HepG2 (cell line): ENCODE results near the gene DGAT2. TPM values are rescaled to one million over a fixed set of nuclear protein-coding genes. Genes with fewer than 3 reads are reported as not detected.
A peak's percentile ranks its signal among the peaks of the same experiment; 100 is the strongest.

Experiments
- EED ChIP-seq: sonication (generic); formaldehyde crosslinking; IDR thresholded peaks from 2 replicates; pipeline ENCODE4 v1.5.0; 2020; ENCODE audit warnings: mild to moderate bottlenecking, missing genetic modification reagents
- HOXA3 ChIP-seq: sonication (generic); formaldehyde crosslinking; IDR thresholded peaks from 2 replicates; pipeline ENCODE4 v1.5.0; 2020; ENCODE audit warnings: missing genetic modification reagents
- KLF6 ChIP-seq: IDR thresholded peaks from 2 replicates; pipeline ENCODE4 v1.8.0; 2016; ENCODE audit warnings: missing biosample characterization, missing genetic modification reagents
- NFATC3 ChIP-seq: sonication (generic); formaldehyde crosslinking; IDR thresholded peaks from 2 replicates; pipeline ENCODE4 v1.5.1; 2020; ENCODE audit warnings: mild to moderate bottlenecking, missing genetic modification reagents
- NR2F2 ChIP-seq: IDR thresholded peaks from 2 replicates; pipeline ENCODE4 v1.6.1; 2012; ENCODE audit warnings: low read depth, inconsistent platforms, borderline replicate concordance
- PHF8 ChIP-seq: sonication (generic); formaldehyde crosslinking; IDR thresholded peaks from 2 replicates; pipeline ENCODE4 v1.5.0; 2020; ENCODE audit warnings: missing genetic modification reagents
- RCOR2 ChIP-seq: IDR thresholded peaks from 2 replicates; pipeline ENCODE4 v1.6.1; 2016; ENCODE audit warnings: missing biosample characterization, missing genetic modification reagents
- XBP1 ChIP-seq: sonication (generic); formaldehyde crosslinking; IDR thresholded peaks from 2 replicates; pipeline ENCODE4 v1.5.0; 2020; ENCODE audit warnings: missing genetic modification reagents
- XRCC5 ChIP-seq: fragments of 200-400 bp; formaldehyde crosslinking; optimal IDR thresholded peaks from 2 replicates; pipeline ENCODE3; 2017; ENCODE audit warnings: mild to moderate bottlenecking, low read length
- ZBTB20 ChIP-seq: sonication (generic); formaldehyde crosslinking; IDR thresholded peaks from 2 replicates; pipeline ENCODE4 v1.8.1; 2023; ENCODE audit warnings: missing genetic modification reagents, low read depth, mild to moderate bottlenecking, borderline replicate concordance
- ZBTB21 ChIP-seq: sonication (generic); formaldehyde crosslinking; IDR thresholded peaks from 2 replicates; pipeline ENCODE4 v1.4.0; 2020; ENCODE audit warnings: missing genetic modification reagents
- ZFP82 ChIP-seq: sonication (generic); formaldehyde crosslinking; IDR thresholded peaks from 2 replicates; pipeline ENCODE4 v1.5.1; 2020; ENCODE audit warnings: mild to moderate bottlenecking, missing genetic modification reagents, borderline replicate concordance
- ZFX ChIP-seq: sonication (generic); formaldehyde crosslinking; IDR thresholded peaks from 2 replicates; pipeline ENCODE4 v1.4.0; 2020; ENCODE audit warnings: mild to moderate bottlenecking, low read depth, missing genetic modification reagents, moderate library complexity
- ZNF17 ChIP-seq: sonication (generic); formaldehyde crosslinking; IDR thresholded peaks from 2 replicates; pipeline ENCODE4 v1.5.0; 2020; ENCODE audit warnings: mild to moderate bottlenecking, missing genetic modification reagents
- ZNF333 ChIP-seq: sonication (generic); formaldehyde crosslinking; IDR thresholded peaks from 2 replicates; pipeline ENCODE4 v1.4.0; 2020; ENCODE audit warnings: mild to moderate bottlenecking, missing genetic modification reagents, borderline replicate concordance
- polyA plus RNA-seq, 8 experiments: library from polyadenylated mRNA; depleted of rRNA in 3 of 8; stranded (reverse) in 7 of 8; unstranded in 1 of 8; fragments of >200 nt; fragmentation: Illumina TruSeq in 4 of 8; extraction: Trizol in 4 of 8; gene quantifications; 2 replicates each; pipeline versions ENCODE4 v1.2.1 to v1.2.3, GENCODE V29; 2011 to 2016; ENCODE audit warnings: low read depth in 4 of 8, missing spikeins in 1 of 8, mixed read lengths in 1 of 8; ENCODE audit not compliant: insufficient read depth in 1 of 8
- total RNA-seq, 5 experiments: library from RNA; depleted of rRNA; stranded (reverse); fragments of >200 nt; fragmentation: Illumina TruSeq; extraction: Trizol; gene quantifications; 2 replicates each; pipeline ENCODE4 v1.2.3, GENCODE V29; 2016; ENCODE audit warnings: low read depth in 1 of 5
- TF ChIP-seq, protein P1 (sequence below): IDR thresholded peaks from 2 replicates; pipeline ENCODE4 v1.6.1; 2016; ENCODE audit warnings: mild to moderate bottlenecking
- TF ChIP-seq, protein P2 (sequence below): sonication (generic); formaldehyde crosslinking; IDR thresholded peaks from 2 replicates; pipeline ENCODE4 v1.5.0; 2020; ENCODE audit warnings: missing genetic modification reagents
- TF ChIP-seq, protein P3 (sequence below): sonication (generic); formaldehyde crosslinking; IDR thresholded peaks from 2 replicates; pipeline ENCODE4 v1.4.0; 2020; ENCODE audit warnings: mild to moderate bottlenecking, missing genetic modification reagents
- TF ChIP-seq, protein P4 (sequence below): IDR thresholded peaks from 2 replicates; pipeline ENCODE4 v1.6.1; 2012; ENCODE audit warnings: low read length, improper control_type of control experiment
- TF ChIP-seq, protein P5 (sequence below): sonication (generic); formaldehyde crosslinking; IDR thresholded peaks from 2 replicates; pipeline ENCODE4 v1.5.1; 2020; ENCODE audit warnings: missing genetic modification reagents, mild to moderate bottlenecking, borderline replicate concordance

DGAT2 gene
- total and polyA plus RNA-seq, 2 of the 13 experiments (the other 11 are each of a cell fraction or from before 2014, with no cell fraction given), result 39.0 to 65.6 TPM

DNA sequence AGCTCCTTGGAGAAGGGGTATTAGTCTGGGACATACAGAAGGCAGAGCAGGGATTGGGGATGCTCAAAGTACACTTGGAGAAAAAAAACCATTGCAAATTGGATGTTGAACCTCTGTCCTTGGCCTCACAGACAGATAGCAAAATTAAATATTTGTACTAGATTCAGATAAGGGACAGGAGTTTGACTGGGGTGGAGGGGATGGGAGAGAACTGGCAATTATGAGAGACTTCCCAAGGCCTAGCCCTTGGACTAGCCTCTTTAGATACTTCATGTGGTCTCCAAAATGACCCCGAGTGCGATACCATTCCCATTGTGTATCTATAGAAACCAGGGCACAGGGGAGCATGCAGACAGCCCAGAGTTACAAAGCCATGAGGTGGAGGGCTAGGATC is 15.5 kb downstream of the DGAT2 start (continued):
- peak; percentile 74; the same call in 1 of the 2 replicates for TF ChIP-seq ZBTB20 (CRISPR knock-in tag)
- TF ChIP-seq NR2F2, result peak; percentile 93
- TF ChIP-seq ZBTB21, result no peak
- TF ChIP-seq, protein P1, sequence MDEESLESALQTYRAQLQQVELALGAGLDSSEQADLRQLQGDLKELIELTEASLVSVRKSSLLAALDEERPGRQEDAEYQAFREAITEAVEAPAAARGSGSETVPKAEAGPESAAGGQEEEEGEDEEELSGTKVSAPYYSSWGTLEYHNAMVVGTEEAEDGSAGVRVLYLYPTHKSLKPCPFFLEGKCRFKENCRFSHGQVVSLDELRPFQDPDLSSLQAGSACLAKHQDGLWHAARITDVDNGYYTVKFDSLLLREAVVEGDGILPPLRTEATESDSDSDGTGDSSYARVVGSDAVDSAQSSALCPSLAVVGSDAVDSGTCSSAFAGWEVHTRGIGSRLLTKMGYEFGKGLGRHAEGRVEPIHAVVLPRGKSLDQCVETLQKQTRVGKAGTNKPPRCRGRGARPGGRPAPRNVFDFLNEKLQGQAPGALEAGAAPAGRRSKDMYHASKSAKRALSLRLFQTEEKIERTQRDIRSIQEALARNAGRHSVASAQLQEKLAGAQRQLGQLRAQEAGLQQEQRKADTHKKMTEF (CRISPR knock-in tag), result peak; percentile 55
- TF ChIP-seq NFATC3 (CRISPR knock-in tag), result no peak
- TF ChIP-seq, protein P2, sequence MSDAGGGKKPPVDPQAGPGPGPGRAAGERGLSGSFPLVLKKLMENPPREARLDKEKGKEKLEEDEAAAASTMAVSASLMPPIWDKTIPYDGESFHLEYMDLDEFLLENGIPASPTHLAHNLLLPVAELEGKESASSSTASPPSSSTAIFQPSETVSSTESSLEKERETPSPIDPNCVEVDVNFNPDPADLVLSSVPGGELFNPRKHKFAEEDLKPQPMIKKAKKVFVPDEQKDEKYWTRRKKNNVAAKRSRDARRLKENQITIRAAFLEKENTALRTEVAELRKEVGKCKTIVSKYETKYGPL (CRISPR knock-in tag), result no peak
- TF ChIP-seq, protein P3, sequence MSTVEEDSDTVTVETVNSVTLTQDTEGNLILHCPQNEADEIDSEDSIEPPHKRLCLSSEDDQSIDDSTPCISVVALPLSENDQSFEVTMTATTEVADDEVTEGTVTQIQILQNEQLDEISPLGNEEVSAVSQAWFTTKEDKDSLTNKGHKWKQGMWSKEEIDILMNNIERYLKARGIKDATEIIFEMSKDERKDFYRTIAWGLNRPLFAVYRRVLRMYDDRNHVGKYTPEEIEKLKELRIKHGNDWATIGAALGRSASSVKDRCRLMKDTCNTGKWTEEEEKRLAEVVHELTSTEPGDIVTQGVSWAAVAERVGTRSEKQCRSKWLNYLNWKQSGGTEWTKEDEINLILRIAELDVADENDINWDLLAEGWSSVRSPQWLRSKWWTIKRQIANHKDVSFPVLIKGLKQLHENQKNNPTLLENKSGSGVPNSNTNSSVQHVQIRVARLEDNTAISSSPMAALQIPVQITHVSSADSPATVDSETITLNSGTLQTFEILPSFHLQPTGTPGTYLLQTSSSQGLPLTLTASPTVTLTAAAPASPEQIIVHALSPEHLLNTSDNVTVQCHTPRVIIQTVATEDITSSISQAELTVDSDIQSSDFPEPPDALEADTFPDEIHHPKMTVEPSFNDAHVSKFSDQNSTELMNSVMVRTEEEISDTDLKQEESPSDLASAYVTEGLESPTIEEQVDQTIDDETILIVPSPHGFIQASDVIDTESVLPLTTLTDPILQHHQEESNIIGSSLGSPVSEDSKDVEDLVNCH (CRISPR knock-in tag), result no peak
- TF ChIP-seq XBP1 (CRISPR knock-in tag), result no peak
- peak; percentile 90 for TF ChIP-seq RCOR2 (CRISPR knock-in tag)
- TF ChIP-seq ZFX (CRISPR knock-in tag), result peak; percentile 69
- no peak for TF ChIP-seq EED
- TF ChIP-seq ZFP82 (CRISPR knock-in tag), result no peak
- no peak for TF ChIP-seq PHF8
- TF ChIP-seq, protein P4, sequence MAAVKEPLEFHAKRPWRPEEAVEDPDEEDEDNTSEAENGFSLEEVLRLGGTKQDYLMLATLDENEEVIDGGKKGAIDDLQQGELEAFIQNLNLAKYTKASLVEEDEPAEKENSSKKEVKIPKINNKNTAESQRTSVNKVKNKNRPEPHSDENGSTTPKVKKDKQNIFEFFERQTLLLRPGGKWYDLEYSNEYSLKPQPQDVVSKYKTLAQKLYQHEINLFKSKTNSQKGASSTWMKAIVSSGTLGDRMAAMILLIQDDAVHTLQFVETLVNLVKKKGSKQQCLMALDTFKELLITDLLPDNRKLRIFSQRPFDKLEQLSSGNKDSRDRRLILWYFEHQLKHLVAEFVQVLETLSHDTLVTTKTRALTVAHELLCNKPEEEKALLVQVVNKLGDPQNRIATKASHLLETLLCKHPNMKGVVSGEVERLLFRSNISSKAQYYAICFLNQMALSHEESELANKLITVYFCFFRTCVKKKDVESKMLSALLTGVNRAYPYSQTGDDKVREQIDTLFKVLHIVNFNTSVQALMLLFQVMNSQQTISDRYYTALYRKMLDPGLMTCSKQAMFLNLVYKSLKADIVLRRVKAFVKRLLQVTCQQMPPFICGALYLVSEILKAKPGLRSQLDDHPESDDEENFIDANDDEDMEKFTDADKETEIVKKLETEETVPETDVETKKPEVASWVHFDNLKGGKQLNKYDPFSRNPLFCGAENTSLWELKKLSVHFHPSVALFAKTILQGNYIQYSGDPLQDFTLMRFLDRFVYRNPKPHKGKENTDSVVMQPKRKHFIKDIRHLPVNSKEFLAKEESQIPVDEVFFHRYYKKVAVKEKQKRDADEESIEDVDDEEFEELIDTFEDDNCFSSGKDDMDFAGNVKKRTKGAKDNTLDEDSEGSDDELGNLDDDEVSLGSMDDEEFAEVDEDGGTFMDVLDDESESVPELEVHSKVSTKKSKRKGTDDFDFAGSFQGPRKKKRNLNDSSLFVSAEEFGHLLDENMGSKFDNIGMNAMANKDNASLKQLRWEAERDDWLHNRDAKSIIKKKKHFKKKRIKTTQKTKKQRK, result no peak
- TF ChIP-seq KLF6 (CRISPR knock-in tag), result no peak
- TF ChIP-seq HOXA3 (CRISPR knock-in tag), result 0 out of 2 replicates have a peak, but pooled peaks have one; percentile 11
- TF ChIP-seq, protein P5, sequence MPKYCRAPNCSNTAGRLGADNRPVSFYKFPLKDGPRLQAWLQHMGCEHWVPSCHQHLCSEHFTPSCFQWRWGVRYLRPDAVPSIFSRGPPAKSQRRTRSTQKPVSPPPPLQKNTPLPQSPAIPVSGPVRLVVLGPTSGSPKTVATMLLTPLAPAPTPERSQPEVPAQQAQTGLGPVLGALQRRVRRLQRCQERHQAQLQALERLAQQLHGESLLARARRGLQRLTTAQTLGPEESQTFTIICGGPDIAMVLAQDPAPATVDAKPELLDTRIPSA (CRISPR knock-in tag), result no peak
- no peak for TF ChIP-seq XRCC5
- no peak for TF ChIP-seq ZNF333
- no peak for TF ChIP-seq ZNF17
